HG03342 (cell line): ENCODE data around the gene GRK1.
A peak's percentile ranks its signal among the peaks of the same experiment; 100 is the strongest.

Experiments used
- ATAC-seq: cut with Tn5 transposase; IDR thresholded peaks from one replicate; pipeline ENCODE4 v1.9.1; 2021; ENCODE audit warnings: mild to moderate bottlenecking, moderate library complexity; ENCODE audit not compliant: unreplicated experiment

GRK1 gene

DNA sequence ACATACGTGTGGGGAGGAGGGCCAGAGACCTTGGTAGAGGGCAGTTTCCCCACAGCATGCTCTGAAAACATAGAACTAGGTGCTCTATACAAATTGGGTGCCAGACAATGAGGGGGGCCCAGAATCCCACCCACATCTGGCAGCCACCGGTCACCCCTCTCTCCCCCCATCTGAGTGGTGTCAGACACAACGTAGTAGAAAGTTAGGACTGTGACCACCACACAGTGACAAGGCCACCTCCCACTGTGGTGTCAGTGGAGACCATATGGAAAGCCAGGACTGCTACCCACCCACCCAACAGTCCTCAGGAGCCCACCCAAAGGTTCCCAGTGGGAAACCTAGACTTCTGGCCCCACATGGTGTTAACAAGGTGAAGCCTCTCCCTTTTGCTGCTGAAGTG is 7.0 kb upstream of the GRK1 start:
- no peak for ATAC-seq

- ATAC-seq = no peak
Measured at GRCh38 chr13:113661509-113661908, 5.5 kb upstream of the GRK1 start.

- ATAC-seq = no peak
Measured at GRCh38 chr13:113663934-113664333, 3.1 kb upstream of the GRK1 start.

- no peak for ATAC-seq
Measured at GRCh38 chr13:113664751-113665596, 2.0 kb upstream of the GRK1 start.

GRCh38 chr13:113665597-113666328 is 1.3 kb upstream of the GRK1 start:
- ATAC-seq = no peak

- no peak for ATAC-seq
Measured at GRCh38 chr13:113666329-113666670, 719 bp upstream of the GRK1 start.

- ATAC-seq = no peak
Measured at GRCh38 chr13:113667771-113668490, 912 bp downstream of the GRK1 start.

- ATAC-seq = no peak
Measured at GRCh38 chr13:113668491-113668971, 1.5 kb downstream of the GRK1 start.

DNA sequence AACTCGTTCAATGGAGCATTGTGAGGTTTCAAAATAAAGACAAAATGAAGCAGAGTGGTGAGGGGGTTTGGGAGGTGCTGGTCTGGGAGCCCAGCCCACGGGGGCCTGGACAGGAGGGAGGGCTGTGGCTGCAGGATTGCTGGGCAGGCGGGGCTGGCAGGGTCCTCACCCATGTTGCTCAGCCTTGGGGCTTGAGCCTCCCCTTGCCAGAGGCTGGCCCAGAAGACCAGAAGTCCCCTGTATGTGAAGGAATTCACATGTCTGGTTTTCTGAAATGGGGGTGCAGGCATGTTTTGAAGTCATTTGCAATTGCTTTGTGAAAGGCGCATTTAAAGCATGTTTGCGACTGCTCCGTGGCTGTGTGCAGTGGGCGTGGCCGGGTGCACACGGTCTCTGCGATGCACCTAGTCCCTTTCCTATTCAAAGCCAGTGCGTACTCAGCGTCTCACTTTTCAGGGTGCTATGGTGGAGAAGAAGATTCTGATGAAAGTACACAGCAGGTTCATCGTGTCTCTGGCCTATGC is 2.3 kb downstream of the GRK1 start:
- ATAC-seq = no peak

DNA sequence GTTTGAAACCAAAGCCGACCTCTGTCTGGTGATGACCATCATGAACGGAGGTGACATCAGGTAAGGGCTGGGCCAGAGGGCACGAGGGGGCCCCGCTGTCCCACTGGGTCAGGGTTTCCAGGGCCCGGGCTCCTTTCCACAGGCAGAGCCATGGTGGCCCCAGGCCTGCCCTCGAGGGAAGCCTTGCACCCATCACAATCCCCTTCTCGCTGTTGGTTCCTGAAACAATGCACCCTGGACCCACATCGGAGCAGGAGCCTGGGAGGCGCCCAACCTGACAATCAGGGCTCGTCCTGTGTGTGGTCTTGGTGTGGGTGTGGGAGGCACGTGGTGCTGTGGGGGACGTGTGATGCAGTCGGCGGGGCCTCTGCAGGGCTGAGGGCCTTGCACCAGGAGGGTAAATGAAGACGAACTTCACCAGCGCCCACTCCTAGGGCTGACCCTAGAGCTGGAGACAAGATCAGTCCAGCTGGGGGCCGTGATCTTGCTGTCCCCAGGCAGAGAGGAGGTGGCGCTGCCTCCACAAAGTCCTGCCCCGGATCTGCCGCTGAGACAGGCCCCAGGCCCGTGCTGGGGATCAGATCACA is 2.8 kb downstream of the GRK1 start:
- no peak for ATAC-seq

GRCh38 chr13:113670541-113670940 is 3.5 kb downstream of the GRK1 start:
- no peak for ATAC-seq

GRCh38 chr13:113671066-113672001 is 4.3 kb downstream of the GRK1 start:
- ATAC-seq = no peak

DNA sequence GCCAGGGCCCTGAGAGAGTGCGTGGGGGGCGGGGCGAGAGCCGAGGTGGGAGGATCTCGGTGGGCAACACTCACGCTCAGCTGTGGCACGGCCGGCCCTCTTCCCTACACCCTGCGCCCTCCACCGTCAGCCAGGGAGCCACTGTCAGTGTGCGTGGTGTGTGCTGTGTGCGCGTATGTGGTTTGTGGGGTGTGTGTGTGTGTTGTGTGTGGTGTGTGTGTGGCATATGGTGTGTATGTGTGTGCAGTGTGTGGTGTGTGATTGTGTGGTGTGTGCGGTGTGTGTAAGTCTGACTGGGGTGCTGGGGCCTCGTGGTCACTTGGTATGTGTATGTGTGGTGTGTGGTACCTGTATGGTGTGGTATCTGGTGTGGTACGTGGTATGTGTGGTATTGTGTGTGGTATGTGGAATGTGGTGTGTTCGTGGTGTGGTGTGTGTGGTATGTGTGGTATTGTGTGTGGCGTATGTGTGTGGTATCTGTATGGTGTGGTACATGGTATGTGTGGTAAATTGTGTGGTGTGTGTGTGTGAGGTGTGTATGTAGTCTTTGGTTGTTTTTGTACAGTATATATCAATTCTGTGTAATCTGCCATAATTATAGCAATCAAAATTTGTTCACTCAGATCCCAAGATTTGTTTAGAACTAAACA is 5.1 kb downstream of the GRK1 start:
- no peak for ATAC-seq

DNA sequence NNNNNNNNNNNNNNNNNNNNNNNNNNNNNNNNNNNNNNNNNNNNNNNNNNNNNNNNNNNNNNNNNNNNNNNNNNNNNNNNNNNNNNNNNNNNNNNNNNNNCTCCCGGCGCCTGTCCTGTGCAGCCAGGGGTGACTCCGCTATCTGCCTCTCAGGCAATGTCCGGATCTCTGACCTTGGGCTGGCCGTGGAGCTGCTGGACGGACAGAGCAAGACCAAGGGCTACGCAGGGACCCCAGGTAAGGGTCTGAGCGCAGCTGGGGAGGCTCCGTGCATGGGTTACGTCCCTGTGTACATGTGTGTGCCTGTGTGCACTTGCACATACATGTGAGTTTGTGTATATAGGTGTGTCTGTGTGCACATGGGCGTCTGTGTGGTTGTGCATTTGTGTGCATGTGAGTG is 55.9 kb downstream of the GRK1 start:
- no peak for ATAC-seq

DNA sequence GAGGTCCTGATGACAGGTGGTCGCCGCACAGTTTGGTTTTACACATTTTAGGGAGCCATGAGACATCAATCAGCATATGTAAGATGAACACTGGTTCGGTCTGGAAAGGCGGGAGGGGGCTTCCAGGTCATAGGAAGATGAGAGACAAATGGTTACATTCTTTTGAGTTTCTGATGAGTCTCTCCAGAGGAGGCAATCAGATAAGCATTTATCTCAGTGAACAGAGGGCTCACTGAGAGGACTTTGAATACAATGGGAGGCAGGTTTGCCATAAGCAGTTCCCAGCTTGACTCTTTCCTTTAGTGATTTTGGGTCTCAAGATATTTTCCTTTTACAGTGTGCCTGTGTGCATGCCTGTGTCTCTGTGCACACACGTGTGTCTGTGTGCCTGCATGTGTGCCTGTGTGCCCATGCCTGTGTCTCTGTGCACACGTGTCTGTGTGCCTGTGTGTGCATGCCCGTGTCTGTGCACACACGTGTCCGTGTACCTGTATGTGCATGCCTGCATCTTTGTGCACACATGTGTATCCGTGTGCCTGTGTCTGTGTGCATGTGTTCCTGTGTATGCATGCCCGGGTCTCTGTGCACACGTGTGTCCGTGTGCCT is 56.5 kb downstream of the GRK1 start:
- ATAC-seq = no peak

- peak; percentile 13 for ATAC-seq
Measured at GRCh38 chr13:113724016-113724758, 57.2 kb downstream of the GRK1 start.

- ATAC-seq = peak; percentile 82
Measured at GRCh38 chr13:113724780-113725315, 57.8 kb downstream of the GRK1 start.
